Mesodermal cell (in vitro differentiated cells): ENCODE data around the gene SKIDA1.

ENCODE experiments used
- H3K27ac ChIP-seq: 2 replicates; pipeline ENCODE4 v1.7.0; 2013; ENCODE audit warnings: mild to moderate bottlenecking, low read depth, low read length, moderate library complexity; ENCODE audit not compliant: severe bottlenecking
- H3K36me3 ChIP-seq: 2 replicates; pipeline ENCODE4 v1.7.1; 2013; ENCODE audit warnings: mild to moderate bottlenecking, low read length, moderate library complexity; ENCODE audit not compliant: control insufficient read depth, insufficient read depth
- H3K4me1 ChIP-seq: one replicate; pipeline ENCODE4 v1.7.1; 2013; ENCODE audit warnings: mild to moderate bottlenecking, low read length; ENCODE audit not compliant: insufficient read depth, control insufficient read depth, poor library complexity, severe bottlenecking
- H3K4me3 ChIP-seq: 2 replicates; pipeline ENCODE4 v1.7.0; 2013; ENCODE audit warnings: low read length, control low read depth, mild to moderate bottlenecking; ENCODE audit not compliant: insufficient read depth, poor library complexity, severe bottlenecking; ENCODE audit errors: extremely low read depth
- H3K9me3 ChIP-seq: 2 replicates; pipeline ENCODE4 v1.7.1; 2013; ENCODE audit warnings: mild to moderate bottlenecking, low read length, moderate library complexity; ENCODE audit not compliant: control insufficient read depth
- WGBS, 2 experiments: methylation state at CpG; one replicate each; pipeline ENCODE4 v1.1.5; 2013; ENCODE audit warnings: missing lambda C conversion rate in 2 of 2; ENCODE audit not compliant: insufficient coverage in 2 of 2; 5-methylcytosine and 5-hydroxymethylcytosine counted together

The SKIDA1 gene

DNA sequence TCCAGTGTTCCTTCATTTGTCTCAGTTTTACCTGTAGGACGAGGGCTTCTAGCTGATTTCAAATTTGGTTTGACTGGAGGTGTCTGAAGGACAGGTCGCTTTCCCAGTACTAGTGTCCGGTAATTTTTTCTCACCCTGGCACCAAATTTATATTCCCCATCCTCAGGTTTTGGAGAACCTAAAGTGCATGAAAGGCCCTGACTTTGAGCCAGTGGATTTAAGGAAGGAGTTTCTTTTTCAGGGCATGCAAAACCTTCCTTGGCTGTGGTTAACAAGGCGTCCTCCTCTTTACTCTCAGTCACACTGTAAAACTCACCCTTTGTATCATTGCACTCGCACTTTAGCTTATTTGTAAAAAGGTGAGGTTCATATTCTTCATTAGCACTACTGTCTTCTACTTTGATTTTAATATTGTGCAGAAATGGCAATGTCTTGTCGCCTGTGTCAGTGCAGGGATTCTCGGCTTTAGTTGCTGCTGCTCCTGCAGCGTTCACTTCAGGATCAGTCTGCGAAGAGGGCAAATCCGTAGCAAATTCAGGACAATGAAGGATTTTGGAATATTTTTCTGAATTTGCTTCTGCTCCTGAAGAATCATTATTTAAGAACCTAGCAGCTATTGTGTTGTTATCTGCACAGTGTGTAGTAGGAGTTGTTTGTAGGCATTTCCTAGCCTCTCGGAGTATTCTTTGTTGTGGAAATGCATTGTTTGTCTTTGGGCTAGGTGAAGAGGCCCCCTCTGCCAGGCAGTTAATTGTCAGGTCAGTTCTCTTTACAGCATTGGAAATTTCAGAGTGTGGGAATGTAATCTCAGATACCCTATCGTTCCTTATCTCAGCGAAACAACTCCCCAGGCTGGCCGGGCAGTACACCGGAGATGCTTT, 9.9 kb downstream of the SKIDA1 start:
- Histone ChIP-seq H3K4me3 (peak overlapping the region; percentile 56), H3K27ac (peak overlapping the region; percentile 60), H3K4me1 (peaks cover 29% of the 10 kb centered on the region), H3K9me3 (no peaks in the 10 kb centered on the region), H3K36me3 (no peaks in the 10 kb centered on the region)
- WGBS, 2 experiments, result 2 to 6% methylated on average over 8 to 10 of the region's 15 CpGs

DNA sequence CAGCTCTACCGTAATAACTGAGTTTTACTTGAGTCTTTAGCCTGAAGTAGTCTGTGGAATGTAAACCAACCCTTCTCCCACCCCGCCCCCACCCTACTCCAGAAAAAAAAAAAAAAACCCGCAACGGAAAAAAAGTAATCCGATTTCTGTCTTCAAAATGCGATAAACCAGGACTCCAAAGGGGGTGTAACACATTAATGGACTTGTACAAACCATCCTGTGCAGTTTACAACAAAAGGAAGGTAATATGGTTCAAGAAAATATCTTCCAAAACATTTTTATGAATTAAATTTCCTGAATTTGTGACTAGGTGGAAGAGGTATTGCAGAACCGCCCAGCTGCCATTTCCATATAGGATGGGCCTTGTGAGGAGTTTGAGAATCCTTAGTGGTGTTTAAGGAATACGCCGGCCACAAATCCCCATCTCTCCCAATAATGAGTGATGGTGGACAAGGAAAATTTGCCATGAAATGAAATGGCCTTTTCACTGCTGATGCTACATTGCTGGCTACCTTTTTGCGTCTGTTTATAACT, 10.6 kb downstream of the SKIDA1 start:
- Histone ChIP-seq H3K9me3 (no peaks in the 10 kb centered on the region), H3K4me1 (peaks cover 28% of the 10 kb centered on the region), H3K36me3 (no peaks in the 10 kb centered on the region), H3K27ac (peak overlapping the region; percentile 64), H3K4me3 (peak overlapping the region; percentile 56)
- WGBS, 2 experiments, result 6 to 8% methylated on average over 2 to 3 of the region's 10 CpGs

DNA sequence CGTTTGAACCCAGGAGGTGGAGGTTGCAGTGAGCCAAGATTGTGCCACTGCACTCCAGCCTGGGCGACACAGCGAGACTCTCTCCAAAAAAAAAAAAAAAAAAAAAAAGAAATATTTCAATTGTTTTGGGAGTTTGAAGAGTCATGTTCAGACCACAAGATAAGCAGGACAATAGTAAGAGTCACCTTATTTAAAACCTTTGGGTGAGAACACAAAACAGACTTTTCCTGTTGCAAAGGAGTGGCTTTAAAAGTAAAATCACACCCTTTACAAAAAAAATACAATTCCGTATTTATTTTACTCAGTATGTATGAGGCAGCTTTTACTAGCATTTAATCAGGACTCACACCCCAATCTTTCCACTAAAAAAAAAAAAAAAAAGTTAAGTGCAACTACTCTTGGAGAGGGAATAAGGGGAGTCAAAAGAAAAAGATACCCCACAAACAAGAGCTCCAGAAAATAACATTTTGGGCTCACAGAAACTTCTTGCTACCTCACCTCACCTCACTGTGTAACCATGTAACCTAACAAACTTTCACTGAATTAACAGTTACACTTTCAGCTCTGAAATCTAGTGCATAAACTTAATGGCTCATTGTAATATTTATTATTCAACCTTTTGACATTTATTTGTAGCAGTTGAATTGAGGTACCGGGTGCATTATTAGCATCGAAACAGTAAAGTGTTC, 11.2 kb downstream of the SKIDA1 start:
- H3K4me1 ChIP-seq, result peaks cover 31% of the 10 kb centered on the region
- peak overlapping the region; percentile 64 for H3K27ac ChIP-seq
- H3K36me3 ChIP-seq, result no peaks in the 10 kb centered on the region
- WGBS, 2 experiments, result 60% methylated on average over 1 of the region's 6 CpGs; no CpG with 5 or more reads in 1 of the 2 experiments
- peak overlapping the region; percentile 56 for H3K4me3 ChIP-seq
- H3K9me3 ChIP-seq, result no peaks in the 10 kb centered on the region

DNA sequence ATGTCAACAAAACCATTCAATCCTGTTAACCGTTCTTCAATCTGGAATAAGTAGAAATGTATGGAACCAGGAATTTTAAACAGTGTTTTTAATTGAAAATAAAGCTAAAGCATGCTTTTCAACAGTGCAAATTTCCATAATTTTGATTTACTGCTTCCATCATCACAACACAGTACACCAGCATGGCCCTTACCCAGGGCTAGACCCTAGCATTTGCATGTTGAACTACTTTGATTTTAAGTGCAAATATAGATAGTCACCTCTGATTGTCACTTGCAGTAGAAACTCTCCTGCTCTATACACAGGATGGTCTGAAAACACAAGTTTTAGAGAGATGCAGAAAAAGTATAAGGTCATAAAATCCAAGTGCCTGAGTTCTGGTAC, 12.1 kb downstream of the SKIDA1 start:
- no peaks in the 10 kb centered on the region for H3K9me3 ChIP-seq
- peaks cover 37% of the 10 kb centered on the region for H3K4me1 ChIP-seq
- no peaks in the 10 kb centered on the region for H3K36me3 ChIP-seq
- no peak overlapping the region for H3K27ac ChIP-seq
- WGBS, 2 experiments, result no CpG with 5 or more reads among the region's 1 CpG
- peak overlapping the region; percentile 56 for H3K4me3 ChIP-seq

DNA sequence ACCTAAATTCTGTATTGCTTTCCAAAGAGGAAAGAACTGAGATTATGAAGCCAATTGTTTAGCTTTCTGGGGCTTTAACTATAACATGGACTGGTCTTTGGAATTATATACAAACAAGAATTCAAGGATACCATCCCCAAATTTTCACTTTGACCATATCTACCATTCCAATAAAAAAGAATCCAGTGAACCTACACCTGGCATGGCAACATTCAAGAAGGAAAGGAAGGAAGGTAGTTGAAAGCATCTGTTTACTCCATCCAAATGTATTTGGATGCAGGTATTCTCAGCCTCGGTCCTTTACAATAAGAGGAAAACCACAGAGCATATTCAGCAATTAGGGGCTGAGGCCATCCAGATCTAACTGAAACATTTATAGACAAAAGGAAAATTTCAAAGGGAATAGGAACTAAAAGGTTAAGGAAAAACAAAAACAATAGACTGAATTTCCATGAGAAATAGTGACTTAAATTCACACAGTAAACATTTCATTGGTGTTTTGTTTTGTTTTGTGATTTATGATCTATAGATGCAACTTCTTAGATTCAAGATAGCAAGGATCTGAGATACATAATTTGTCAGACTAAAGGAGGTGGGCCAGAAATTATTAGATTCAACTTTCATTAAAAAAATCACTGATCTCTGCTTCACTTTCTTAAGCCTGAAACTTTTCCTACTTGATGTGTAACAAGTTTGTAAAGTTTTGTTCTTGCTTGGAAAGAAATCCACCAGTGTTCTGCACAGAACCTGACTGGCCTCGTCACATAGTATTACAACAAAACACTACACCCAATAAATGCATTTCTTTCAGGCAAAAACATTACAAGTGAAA, 12.7 kb downstream of the SKIDA1 start:
- H3K36me3 ChIP-seq, result no peaks in the 10 kb centered on the region
- H3K4me1 ChIP-seq, result peaks cover 33% of the 10 kb centered on the region
- peak overlapping the region; percentile 56 for H3K4me3 ChIP-seq
- H3K9me3 ChIP-seq, result no peaks in the 10 kb centered on the region
- WGBS, 2 experiments, result no CpG with 5 or more reads among the region's 2 CpGs
- H3K27ac ChIP-seq, result no peak overlapping the region

DNA sequence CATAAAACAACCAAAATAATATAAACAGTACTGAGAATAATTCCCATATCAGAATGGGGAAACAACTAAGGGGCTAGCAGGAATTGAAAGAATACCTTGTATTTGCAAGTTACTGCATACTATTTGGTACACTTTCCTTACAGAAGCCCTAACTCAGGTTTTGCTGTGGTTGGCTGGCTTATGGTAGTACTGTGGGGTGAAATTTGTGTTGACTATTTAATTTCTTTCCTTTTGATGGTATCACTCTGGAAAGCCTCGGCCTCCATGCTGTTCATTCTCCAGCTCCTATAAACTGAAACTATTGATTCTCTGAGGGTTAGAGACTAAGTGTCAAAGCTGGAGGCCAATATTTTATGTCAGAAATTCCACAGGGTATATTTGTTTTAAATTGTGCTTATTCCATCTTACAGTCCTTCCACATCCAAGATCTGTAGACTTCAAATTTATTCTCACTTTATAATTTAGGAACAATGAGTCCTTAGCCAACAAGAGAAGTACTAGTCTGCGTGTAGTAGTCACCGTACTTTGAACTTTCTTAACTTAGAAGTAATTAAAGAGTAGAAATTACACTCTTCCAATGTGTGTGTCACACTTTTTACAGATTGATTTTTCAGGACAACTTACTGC, 13.4 kb downstream of the SKIDA1 start:
- Histone ChIP-seq H3K36me3 (no peaks in the 10 kb centered on the region), H3K27ac (peak overlapping the region; percentile 55)
- no CpG with 5 or more reads among the region's 3 CpGs for WGBS, 2 experiments

DNA sequence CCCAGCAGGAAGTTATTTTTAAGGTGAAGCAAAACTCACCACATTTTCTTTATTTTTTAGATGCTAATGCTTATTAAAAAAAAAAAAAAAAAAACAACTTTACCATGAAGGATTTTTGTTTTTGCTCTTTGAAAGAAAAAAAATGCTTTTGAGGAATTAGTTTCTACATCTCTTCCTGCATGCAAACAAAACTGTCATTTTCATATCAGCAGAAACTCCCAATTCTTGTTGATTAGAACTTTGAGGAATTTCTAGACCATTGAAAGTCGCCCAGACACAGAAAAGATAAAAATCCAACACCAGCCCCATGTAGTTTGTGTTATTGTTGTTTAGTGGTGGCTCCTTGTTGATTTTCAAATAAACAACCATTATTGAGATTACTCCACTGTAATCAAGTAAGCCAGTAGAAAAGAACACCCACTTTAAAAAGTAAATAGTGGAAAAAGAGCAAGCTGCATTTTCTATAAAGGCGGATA, 14.3 kb downstream of the SKIDA1 start:
- WGBS, 2 experiments, result no CpG with 5 or more reads among the region's 2 CpGs
- Histone ChIP-seq H3K36me3 (no peaks in the 10 kb centered on the region), H3K4me3 (peak overlapping the region; percentile 22), H3K4me1 (peaks cover 49% of the 10 kb centered on the region), H3K27ac (peak overlapping the region; percentile 87), H3K9me3 (no peaks in the 10 kb centered on the region)

More for the DNA sequence above, 13.4 kb downstream of the SKIDA1 start:
- H3K9me3 ChIP-seq, result no peaks in the 10 kb centered on the region
- peaks cover 39% of the 10 kb centered on the region for H3K4me1 ChIP-seq
- peak overlapping the region; percentile 12 for H3K4me3 ChIP-seq

DNA sequence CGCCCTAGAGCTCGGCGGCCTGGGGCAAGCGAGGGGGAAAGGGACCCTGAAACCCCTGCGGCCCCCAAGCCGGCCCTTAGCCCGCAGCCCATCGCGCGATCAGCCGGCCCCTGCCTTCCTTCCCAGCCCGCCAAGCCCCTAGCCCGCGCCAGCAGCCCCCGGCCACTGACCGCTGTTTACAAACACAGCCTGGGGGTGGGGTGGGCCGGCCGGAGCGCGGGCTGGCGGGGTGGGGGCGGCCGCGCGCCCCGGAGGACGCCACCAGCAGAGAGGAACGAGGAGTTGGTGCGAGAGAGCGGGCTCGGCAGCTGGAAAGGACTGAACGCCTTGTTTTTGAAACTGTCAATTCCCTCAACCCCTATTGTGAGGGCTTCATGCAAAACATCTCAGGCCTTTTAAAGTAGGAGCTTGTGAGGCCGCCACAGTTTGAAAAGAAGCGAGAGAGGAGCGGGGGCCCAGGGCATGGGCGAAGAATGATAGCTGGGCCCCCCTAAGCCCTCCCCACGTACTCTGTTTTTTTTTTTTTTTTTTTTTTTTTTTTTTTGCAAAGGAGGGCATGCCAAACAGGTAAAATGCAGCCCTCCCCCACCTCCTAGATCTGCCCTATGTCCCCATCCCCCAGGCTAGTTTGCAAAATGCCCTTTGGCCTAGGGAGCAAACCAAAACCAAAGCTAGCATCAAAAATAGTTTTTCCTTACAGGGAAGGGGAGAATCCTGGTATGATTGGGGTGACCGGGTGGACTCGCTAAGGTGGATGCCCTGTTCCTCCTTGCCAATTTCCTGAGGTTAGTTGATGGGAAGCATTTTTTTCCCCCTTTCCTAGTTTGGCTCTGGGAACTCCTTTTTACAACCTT, 15.0 kb downstream of the SKIDA1 start:
- WGBS, 2 experiments, result 1% methylated on average over 19 of the region's 39 CpGs
- H3K9me3 ChIP-seq, result no peaks in the 10 kb centered on the region
- H3K36me3 ChIP-seq, result no peaks in the 10 kb centered on the region
- peak overlapping the region; percentile 87 for H3K27ac ChIP-seq
- H3K4me3 ChIP-seq, result peak overlapping the region; percentile 22
- peaks cover 53% of the 10 kb centered on the region for H3K4me1 ChIP-seq

DNA sequence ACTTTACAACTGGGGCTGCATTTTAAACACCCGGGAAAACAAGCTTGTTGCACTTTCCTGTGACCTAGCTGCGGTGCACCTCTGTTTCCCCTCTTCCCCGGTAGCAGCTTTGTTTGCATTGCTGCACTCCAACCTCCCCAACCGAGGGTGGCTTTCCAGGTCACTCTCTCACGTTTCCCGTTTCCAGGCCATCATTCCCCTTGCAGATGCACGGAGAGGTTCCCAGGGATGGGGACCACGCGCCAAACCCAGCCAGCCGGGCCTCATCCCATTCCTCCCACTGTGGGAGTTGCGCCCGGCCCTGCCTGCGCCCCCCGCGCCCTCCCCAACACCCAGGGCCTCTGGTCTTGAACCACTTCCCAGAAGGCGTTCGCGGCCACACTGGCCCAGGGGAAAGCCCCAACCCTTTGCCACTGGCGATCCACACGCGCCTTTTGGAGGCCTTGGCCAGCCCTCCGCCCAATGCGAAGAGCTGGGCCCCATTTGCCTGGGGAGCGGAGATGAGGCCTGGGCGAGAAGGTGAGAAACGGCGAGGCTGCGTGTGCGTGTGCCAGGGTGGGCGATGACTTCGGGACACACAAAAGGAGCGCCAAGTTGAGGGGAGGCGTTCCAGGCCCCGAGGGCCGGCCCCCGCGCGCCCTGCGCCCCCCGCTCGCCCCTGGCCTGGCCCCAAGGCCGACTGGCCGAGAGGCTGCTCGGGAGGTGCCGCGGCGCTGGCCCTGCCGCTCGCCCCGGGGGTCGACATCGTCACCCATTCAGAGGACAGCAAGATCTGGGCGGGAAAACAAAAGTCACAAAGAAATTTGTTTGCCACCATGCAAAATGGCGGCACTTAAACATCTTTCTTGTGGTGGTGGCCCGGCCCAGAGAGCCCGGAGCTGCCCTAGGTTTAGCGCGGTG, 15.9 kb downstream of the SKIDA1 start:
- Histone ChIP-seq H3K4me3 (peak overlapping the region; percentile 22), H3K36me3 (no peaks in the 10 kb centered on the region), H3K27ac (peak overlapping the region; percentile 87), H3K9me3 (no peaks in the 10 kb centered on the region), H3K4me1 (peaks cover 50% of the 10 kb centered on the region)
- WGBS, 2 experiments, result 8 to 10% methylated on average over 45 to 55 of the region's 58 CpGs
